ENCODE data around the gene ZBTB5.

DNA sequence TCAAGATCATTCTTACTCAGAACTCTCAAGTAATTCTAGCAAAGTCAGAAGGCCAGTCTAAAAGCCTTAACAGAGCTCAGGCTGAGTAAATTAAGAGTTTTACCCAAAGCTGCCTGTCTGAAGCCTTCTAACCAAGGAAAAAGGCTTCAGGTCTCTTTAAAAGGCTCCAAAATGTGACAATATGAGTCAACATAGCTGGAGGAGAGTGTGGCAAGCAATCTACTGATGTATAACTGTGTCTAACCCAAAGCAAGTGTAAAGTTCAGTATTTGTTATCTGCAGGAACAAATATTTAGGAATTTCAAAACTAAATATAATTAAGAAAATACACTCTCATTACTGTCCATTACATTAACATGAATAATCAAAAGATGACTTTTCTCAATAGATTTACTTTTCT is 11.0 kb downstream of the ZBTB5 start:
- TF ChIP-seq, protein P1, sequence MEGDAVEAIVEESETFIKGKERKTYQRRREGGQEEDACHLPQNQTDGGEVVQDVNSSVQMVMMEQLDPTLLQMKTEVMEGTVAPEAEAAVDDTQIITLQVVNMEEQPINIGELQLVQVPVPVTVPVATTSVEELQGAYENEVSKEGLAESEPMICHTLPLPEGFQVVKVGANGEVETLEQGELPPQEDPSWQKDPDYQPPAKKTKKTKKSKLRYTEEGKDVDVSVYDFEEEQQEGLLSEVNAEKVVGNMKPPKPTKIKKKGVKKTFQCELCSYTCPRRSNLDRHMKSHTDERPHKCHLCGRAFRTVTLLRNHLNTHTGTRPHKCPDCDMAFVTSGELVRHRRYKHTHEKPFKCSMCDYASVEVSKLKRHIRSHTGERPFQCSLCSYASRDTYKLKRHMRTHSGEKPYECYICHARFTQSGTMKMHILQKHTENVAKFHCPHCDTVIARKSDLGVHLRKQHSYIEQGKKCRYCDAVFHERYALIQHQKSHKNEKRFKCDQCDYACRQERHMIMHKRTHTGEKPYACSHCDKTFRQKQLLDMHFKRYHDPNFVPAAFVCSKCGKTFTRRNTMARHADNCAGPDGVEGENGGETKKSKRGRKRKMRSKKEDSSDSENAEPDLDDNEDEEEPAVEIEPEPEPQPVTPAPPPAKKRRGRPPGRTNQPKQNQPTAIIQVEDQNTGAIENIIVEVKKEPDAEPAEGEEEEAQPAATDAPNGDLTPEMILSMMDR (IDR thresholded peaks at IDR 0.05): no peak
- no peak for TF ChIP-seq POLR2A (IDR thresholded peaks at IDR 0.05)
